Iris pigment epithelial cell (primary cell): ENCODE data around the gene CREBBP.
A peak's percentile ranks its signal among the peaks of the same experiment; 100 is the strongest.

Experiments
- DNase-seq: peaks from one replicate; pipeline ENCODE4 v3.0.0-alpha.2; 2011; ENCODE audit warnings: low read depth

Gene CREBBP

GRCh38 chr16:3879887-3880564, 487 bp downstream of the CREBBP start:
- DNase-seq: peak; percentile 58

GRCh38 chr16:3879258-3879886, 1.1 kb downstream of the CREBBP start:
- DNase-seq: peak; percentile 11

GRCh38 chr16:3878610-3879009, 1.9 kb downstream of the CREBBP start:
- peak; percentile 44 for DNase-seq

- peak; percentile 26 for DNase-seq
Observed at GRCh38 chr16:3876695-3877094, 3.8 kb downstream of the CREBBP start.

DNA sequence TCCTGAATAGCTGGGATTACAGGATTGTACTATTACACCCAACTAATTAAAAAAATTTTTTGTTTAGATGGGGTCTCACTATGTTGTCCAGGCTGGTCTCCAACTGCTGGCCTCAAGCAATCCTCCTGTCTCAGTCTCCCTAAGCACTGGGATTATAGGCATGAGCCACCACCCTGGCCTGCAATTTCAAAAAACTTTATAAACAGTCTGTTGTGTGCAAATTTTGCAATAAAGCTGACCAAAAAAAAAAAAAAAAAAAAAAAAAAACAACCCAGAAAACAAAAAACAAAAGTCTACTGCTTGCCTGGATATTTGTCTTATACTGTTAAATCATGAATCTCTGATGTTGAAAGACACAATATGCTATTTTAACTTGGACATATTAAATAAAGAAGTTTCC, 4.4 kb downstream of the CREBBP start:
- peak; percentile 13 for DNase-seq

GRCh38 chr16:3874794-3875692, 5.5 kb downstream of the CREBBP start:
- DNase-seq: no peak

- no peak for DNase-seq
Observed at GRCh38 chr16:3874242-3874641, 6.3 kb downstream of the CREBBP start.

DNA sequence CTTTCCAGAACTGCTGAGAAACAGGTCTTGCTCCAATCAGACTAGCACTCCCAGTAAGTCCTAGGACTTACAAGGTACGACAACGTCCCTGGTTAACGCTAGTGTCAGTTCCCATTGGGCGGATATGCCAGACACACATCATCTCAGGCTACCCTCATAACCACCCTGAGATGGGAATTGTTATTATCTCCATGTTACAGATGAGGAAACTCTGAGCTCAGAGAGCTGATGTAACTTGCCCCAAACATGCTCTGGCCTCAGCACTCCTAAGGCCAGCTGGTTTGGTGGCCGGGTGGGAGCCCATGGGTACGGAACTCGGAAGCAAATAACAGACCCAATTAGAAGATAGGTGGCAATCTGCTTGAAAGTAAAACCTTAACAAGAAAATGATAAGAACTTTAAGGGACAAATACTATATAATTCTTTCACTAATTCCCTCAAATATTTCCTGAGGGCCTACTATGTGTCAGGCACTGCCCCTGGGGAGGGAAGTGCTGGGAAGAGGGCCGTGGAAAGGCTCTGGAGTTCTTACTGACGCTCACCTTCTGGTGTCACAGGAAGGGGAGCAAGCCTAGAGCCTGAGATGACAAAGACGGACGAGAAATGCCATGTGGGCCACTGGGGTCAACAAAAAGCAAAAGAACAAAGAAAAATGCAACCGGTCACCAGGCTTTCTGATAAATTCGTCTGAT, 6.9 kb downstream of the CREBBP start:
- peak; percentile 9 for DNase-seq

DNA sequence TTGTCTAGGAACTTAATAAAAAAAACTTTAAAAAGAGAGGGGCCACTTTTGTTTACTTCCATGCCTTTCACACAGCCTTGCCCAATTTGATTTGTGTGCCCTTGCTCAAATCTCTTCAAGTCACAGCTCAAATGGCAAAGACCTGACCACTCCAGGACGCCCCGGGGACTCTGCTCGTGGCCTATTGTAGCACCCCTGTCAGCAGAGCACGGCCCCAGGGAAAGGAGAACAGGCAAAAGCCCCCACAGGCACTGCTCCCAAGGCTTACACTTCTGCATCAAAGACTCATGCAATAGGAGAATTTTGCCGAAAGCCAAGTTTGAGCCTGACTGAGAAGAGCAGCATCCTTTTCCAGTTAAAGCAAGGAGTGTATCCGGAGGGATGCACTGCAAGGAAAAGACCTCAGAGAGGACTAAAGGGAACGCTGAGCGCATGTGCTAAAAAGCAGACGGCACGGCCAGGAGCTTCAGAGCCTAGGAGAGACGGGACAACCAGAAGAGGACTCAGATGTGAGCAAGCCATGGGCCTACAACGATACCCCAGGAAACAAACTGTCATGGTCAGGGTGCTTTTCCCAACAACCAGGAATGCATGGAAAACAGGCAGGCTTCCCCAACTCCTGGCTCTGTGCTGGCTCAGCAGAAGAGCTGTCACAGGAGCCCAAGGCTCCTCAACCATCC, 8.2 kb downstream of the CREBBP start:
- DNase-seq: no peak

DNA sequence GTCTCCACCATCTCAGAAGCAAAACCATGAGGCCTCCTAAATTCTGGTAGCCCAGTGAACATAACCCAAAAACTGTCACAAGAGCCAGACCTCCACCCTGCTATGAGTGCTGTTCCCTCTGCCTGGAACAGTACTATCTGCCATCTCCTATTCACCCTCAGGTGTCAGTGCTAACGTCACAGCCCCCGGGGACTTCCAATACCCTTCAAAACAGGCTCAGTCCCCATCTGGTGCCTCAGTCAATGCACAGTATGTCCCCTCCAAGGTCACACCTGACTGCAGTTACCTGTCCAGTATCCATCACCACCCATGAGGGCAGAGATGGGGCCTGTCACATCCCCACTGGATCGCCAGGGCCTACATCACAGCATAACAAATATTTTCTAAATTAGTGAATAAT, 11.5 kb downstream of the CREBBP start:
- no peak for DNase-seq

- no peak for DNase-seq
Observed at GRCh38 chr16:3868556-3868955, 12.0 kb downstream of the CREBBP start.

GRCh38 chr16:3866703-3867431, 13.6 kb downstream of the CREBBP start:
- no peak for DNase-seq

- DNase-seq: no peak
Observed at GRCh38 chr16:3865241-3865640, 15.3 kb downstream of the CREBBP start.

- no peak for DNase-seq
Observed at GRCh38 chr16:3864562-3864961, 16.0 kb downstream of the CREBBP start.

GRCh38 chr16:3863587-3863986, 16.9 kb downstream of the CREBBP start:
- no peak for DNase-seq

DNA sequence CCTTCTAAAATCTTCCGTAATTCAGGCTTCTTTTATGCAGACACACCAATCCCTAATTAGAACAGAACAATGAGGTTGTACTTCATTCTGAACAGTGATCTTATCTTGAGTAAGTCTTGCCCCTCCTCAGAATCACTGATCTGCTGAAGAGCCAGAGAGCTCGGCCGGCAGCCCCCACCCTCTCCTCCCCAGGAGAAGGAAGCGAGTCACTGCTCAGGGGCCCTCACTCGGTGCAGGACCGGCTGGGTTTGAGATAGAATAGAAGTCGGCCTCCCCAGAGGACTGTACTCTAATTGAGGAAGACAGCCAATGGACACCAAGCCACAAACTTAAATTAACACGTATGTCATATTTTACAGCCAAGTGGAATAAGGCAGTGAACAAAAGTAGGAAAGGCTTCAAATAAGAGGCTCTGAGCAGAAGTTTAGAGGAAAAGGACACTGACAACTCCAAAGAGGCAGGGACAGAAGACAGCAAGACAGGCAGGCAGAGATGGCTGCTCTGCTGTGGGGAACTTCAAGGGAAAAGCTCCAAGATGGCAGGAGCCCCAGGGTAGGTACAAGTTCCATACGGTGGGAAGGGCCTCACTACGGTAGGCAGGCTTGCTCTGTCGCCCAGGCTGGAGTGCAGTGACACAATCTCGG, 18.6 kb downstream of the CREBBP start:
- DNase-seq: peak; percentile 33

GRCh38 chr16:3859889-3860288, 20.6 kb downstream of the CREBBP start:
- DNase-seq: no peak

DNA sequence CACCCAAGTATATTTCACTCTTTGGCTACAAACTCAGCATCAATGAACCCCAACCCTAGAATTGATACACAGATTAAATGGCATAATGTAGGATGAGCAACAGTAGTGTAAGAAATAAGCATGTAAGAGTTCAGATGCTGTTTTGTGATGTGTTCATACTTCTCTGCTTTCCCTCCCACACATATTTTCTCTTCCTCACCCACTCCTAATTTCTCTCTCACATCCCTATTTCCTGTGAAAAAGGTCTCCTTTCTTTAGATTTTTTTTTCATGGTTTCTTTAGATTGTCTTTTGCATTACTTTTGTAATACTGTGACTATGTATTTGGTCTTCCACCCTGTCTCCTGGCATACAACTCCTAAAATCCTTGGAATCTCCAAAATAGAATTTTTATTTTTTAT, 21.7 kb downstream of the CREBBP start:
- DNase-seq: no peak

DNA sequence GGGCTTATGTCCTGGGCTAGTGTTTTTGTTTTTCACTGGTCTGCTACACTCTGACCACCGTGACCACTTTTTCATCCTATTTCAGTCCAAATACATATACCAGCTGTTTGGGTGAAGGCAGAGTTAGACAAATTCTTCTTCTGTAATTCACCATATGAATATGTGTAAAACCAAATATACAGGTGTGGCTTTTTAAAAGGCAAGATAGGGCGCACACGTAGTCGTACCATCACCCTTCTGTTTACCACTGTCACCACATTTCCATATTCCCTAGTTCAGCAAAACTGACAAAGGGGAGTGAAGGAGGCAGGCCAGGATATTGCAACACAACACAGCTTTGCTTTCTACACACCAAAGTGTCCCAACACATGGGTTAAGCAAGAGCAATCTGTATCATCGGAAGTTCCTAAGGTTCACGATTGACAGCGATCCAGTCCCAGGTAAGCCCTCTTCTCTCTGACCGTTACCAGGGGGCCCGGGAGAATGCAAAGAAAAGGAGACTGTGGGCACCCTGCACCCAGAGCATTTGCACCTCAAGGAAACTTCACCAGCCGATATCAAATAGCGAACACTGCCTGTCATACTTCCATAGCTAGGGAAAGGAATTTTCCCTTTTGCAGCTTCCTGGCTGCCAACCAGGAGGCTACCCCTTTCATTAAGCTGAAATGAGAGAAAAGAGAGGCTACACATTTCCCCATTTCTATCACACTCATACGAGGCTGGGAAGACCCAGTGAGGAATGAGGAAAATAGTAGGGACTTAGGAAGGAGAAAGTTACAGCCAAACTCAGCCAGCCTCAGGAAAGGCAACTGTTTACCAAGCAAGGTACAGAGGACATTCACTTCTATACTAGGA, 23.1 kb downstream of the CREBBP start:
- DNase-seq: peak; percentile 90
